Right renal cortex interstitium (tissue), 3 donors: Measurements from ENCODE around the gene DELE1. TPM values are rescaled to one million over a fixed set of nuclear protein-coding genes. Genes with fewer than 3 reads are reported as not detected.

Experiments
- DNase-seq, 3 donors: peaks; one replicate each; pipeline ENCODE4 v3.0.0-alpha.2; 2013; ENCODE audit warnings: low read depth in 3 of 3, low spot score in 2 of 3
- polyA plus RNA-seq, 3 donors: library from polyadenylated mRNA; unstranded; fragments of 120-200 nt; gene quantifications; one replicate each; pipeline ENCODE4 v1.2.1, GENCODE V29; 2013; ENCODE audit not compliant: insufficient read length in 3 of 3

The DELE1 gene
- polyA plus RNA-seq, 3 donors, result 97.0 to 116 (median 115) TPM

DNA sequence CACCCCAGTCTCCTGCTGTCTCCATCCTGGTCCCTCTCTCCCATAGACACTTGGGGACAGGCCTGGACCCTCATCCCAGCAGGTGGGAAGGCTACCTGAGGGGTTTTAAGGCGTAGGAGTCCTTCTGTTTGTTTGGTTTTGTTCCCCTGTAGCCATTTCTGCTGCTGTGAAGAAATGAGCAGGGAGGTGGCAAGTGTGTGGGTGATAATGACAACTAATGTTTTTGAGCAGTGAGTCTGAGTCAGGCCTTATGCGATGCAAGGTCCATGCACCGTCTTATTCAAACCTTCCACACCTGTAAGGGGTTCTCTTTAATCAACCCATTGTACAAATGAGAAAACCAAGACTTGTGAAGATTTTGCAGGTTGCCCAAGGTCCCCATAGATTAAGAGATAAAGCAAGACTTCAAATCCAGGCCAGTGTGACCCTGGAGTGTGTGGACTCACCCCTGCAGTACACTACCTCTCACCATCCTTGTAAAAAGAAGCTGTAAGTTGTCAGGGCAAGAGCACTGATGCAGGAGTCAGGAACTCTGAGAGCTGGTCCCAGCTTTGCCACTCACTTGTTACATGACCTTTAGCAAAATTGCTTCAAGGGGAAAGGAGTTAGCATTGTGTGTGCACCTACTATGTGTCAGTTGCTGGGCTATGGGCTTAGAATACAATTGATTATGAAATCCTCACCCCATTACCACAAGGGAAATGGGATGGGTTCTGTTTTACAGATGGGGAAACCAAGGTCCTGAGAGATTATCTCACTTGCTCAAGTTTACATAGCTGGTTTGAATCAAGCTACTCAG, 26.7 kb downstream of the DELE1 start:
- DNase-seq, result no peak

- no peak for DNase-seq
Measured at GRCh38 chr5:141951332-141951781, 27.7 kb downstream of the DELE1 start.

- no peak for DNase-seq
Measured at GRCh38 chr5:141952020-141952419, 28.3 kb downstream of the DELE1 start.

DNA sequence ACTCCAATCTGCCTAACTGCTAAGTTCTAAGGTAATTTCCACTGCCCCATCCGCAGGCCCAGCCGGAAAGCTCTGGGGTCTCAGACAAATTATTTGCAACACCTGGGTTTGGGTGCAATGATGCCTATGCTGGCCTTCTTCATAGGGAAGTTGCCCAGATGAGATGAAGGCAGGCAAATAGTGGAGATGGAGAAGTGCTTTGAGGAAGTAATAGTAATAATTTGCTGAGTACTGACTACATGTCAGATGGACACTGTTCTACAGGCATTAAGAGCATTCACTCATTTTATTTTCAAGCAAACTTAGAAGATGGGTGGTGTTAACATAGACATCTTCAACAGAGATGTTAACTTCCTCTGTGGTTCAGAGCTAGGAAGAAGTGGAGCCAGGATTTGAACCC, 30.5 kb downstream of the DELE1 start:
- no peak for DNase-seq

- DNase-seq, result no peak
Measured at GRCh38 chr5:141957367-141957996, 33.8 kb downstream of the DELE1 start.

GRCh38 chr5:141958113-141958512, 34.4 kb downstream of the DELE1 start, which contains the start of gene PCDH12:
TSS of gene PCDH12 (minus strand) at chr5:141958202. CDS start at chr5:141957851, 351 bp downstream.
- peak in 1 of 3 donors; percentile 48 for DNase-seq

GRCh38 chr5:141958546-141959172, 35.0 kb downstream of the DELE1 start:
- no peak for DNase-seq

- no peak for DNase-seq
Measured at GRCh38 chr5:141960018-141960417, 36.3 kb downstream of the DELE1 start.

- DNase-seq, result peak in 2 of 3 donors; percentile 84 to 87
Measured at GRCh38 chr5:141960449-141961323, 37.0 kb downstream of the DELE1 start.

GRCh38 chr5:141961466-141961865, 37.8 kb downstream of the DELE1 start:
- DNase-seq, result no peak

DNA sequence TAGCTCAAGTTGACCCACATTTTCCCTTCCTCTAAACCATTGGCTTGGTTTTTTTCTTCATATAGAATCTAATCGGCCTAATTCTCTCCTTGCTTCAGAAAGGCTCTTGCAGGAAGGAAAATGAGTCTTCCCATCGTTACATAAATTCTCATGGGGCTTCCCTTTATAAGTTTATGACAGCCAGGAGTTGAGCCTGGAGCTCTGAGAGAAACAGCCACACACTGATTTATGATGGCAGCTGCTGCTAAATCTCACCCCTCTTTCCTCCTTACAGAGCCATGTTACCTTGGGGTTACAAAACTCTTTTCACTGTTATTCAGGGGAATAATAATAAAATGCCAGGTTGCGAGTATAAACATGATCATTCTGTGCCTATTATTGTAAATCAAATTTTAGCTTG, 40.0 kb downstream of the DELE1 start:
- DNase-seq, result no peak

GRCh38 chr5:141965071-141965470, 41.4 kb downstream of the DELE1 start:
- DNase-seq, result no peak

DNA sequence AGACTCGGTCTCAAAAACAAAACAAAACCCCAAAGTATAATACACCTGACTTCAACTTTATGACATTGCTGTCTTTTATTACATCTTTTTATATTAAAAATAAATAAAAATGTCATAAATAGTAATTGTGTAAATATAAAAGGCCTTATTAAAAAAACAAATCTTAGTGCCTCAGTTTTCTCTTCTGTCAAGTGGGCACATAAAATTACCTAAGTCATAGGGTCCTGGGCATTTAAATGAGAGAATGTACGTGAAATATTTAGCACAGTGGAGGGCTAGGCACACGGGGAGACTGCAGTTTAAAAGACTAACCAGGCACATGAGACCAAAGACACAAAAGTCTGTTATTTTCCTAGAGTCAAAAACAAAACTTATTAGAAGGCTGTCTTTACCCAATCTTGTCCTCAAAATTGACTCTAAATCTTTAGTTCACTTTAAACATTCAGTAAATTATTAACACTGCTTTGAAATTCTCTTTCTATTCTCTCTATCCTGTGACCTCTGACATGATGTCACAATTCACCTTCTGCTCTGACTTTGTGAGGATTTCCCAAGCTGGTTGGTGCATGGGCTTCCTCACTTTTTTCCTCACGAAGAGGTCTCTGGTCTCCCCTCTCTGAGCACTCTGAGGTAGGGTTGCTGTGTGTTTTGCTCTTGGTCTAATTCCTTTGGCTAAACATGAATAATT, 42.7 kb downstream of the DELE1 start:
- no peak for DNase-seq

DNA sequence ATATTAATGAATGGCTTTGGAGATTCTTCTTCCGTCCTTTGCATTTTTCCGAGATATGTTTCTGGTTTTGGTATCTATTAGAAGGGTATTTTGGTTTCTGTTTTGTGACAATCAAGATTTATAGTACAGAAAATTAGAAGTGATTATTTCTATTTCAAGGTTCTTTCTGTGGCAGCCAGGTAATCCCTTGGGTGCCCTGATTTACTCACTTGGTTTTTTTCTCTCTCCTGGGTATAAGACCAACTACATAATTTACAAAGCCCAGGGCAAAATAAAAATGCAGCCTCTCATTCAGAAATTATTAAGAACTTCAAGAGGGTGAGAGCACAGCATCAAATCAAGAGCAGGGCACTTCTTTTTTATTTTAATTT, 43.3 kb downstream of the DELE1 start:
- no peak for DNase-seq

- peak in 2 of 3 donors; percentile 70 to 81 for DNase-seq
Measured at GRCh38 chr5:141968914-141969608, 45.4 kb downstream of the DELE1 start, which contains the start of gene RNF14. TSS of gene RNF14 (plus strand) at chr5:141969105. CDS start at chr5:141973589, 4,484 bp downstream.

- no peak for DNase-seq
Measured at GRCh38 chr5:141969783-141970771, 46.4 kb downstream of the DELE1 start.

DNA sequence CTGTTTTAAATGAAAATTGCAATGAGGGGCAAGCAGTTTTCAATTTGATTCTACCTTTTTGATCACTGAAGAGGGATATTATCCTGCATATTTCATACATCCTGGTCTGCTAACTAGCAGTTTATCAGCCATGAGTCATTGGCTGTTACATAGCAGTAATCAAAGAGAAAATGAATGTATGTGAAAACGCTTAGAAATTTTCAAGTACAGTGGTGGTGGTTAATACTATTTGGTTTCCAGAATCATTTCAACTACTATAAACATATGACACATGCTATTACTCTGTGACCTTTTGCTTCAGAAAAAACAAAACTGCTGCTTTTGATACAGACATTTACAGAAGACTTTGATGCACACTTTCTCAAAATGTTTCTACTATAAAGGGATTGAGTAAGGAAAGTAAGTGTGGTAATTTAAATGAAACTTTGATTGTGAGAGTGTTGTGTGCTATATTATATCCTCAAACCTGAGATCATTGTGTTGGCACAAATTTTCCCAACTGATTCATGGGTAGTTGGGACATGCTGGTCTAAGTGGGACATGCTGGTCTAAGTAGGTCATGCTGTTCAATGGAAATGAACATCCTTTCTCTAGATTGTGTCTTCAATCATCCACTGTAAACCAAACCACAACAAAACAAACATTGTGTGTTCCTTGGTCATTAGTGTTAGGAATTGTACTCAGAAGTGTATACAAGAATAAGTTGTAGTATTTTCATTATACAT, 50.4 kb downstream of the DELE1 start:
- no peak for DNase-seq
